Vagina (tissue), 2 donors: Measurements from ENCODE around the gene EHD3. TPM values are rescaled to one million over a fixed set of nuclear protein-coding genes. Genes with fewer than 3 reads are reported as not detected.

ENCODE experiments used
- DNase-seq, 2 donors: peaks; one replicate each; pipeline ENCODE4 v3.0.0-alpha.2; 2017; ENCODE audit errors: extremely low spot score in 2 of 2
- H3K27ac ChIP-seq: fragments of 200-600 bp; sonication (generic); one replicate; pipeline ENCODE4 v1.5.1; 2019
- H3K27me3 ChIP-seq: fragments of 200-600 bp; sonication (generic); one replicate; pipeline ENCODE4 v1.5.1; 2019
- H3K36me3 ChIP-seq, 2 donors: fragments of 200-600 bp; sonication (generic); one replicate each; pipeline ENCODE4 v1.5.1; 2017 to 2019
- H3K4me1 ChIP-seq: fragments of 200-600 bp; sonication (generic); one replicate; pipeline ENCODE4 v1.5.1; 2019
- H3K4me3 ChIP-seq, 2 donors: fragments of 200-600 bp; sonication (generic); 1 replicate in 1 of 2; 2 replicates in 1 of 2; pipeline ENCODE4 v1.5.1; 2016 to 2019
- H3K9me3 ChIP-seq: fragments of 200-600 bp; sonication (generic); one replicate; pipeline ENCODE4 v1.5.1; 2019
- CTCF ChIP-seq, 3 experiments: fragments of 450-650 bp in 2 of 3; fragments of 200-600 bp in 1 of 3; sonication (generic) in 1 of 3; IDR thresholded peaks; one replicate each; pipeline ENCODE4 v1.5.1; 2017 to 2019; ENCODE audit warnings: antibody characterized with exemption in 3 of 3, mild to moderate bottlenecking in 2 of 3, moderate library complexity in 2 of 3
- POLR2A ChIP-seq, 2 donors: fragments of 450-650 bp; IDR thresholded peaks; one replicate each; pipeline ENCODE4 v1.6.1; 2017; ENCODE audit warnings: antibody characterized with exemption in 2 of 2, mild to moderate bottlenecking in 2 of 2, moderate library complexity in 2 of 2
- POLR2AphosphoS5 ChIP-seq, 2 donors: sonication (generic); formaldehyde crosslinking; IDR thresholded peaks; one replicate each; pipeline ENCODE4 v1.9.0; 2017; ENCODE audit warnings: antibody characterized with exemption in 2 of 2, mild to moderate bottlenecking in 2 of 2, low read depth in 1 of 2; ENCODE audit not compliant: insufficient read depth in 1 of 2
- intact Hi-C: fragments of 100-400 bp; cut with DNase I; formaldehyde crosslinking; loops from one replicate; pipeline ENCODE4 v1.15.1; 2023
- total RNA-seq: library from RNA; depleted of rRNA; stranded (reverse); fragments of >200 nt; gene quantifications from one replicate; pipeline ENCODE4 v1.2.3, GENCODE V29; 2016

Gene EHD3
- total RNA-seq, 1 donor from 2014 or later = 10.3 TPM

GRCh38 chr2:31208240-31208639, 25.7 kb upstream of the EHD3 start:
- DNase-seq = peak in 1 of 2 donors; percentile 52
- H3K27ac ChIP-seq = no peak overlapping the region
- H3K4me1 ChIP-seq = no peaks in the 10 kb centered on the region
- intact Hi-C loops = no loop called here
- no peak for TF ChIP-seq POLR2AphosphoS5 (IDR thresholded peaks at IDR 0.05; ENCODE audit: insufficient read depth in 1 of 2, low read depth in 1 of 2)
- TF ChIP-seq CTCF (IDR thresholded peaks at IDR 0.05) = no peak
- TF ChIP-seq POLR2A (IDR thresholded peaks at IDR 0.05) = no peak
- H3K9me3 ChIP-seq = no peaks in the 10 kb centered on the region
- no peaks in the 10 kb centered on the region for H3K27me3 ChIP-seq
- no peak overlapping the region for H3K4me3 ChIP-seq
- no peaks in the 10 kb centered on the region for H3K36me3 ChIP-seq

- DNase-seq = peak in 1 of 2 donors; percentile 47
- H3K4me3 ChIP-seq = no peak overlapping the region
- no peak overlapping the region for H3K27ac ChIP-seq
- no peaks in the 10 kb centered on the region for H3K4me1 ChIP-seq
- no peaks in the 10 kb centered on the region for H3K27me3 ChIP-seq
- no peaks in the 10 kb centered on the region for H3K36me3 ChIP-seq
- intact Hi-C loops = no loop called here
- TF ChIP-seq POLR2A (IDR thresholded peaks at IDR 0.05) (no peak), CTCF (IDR thresholded peaks at IDR 0.05) (no peak), POLR2AphosphoS5 (IDR thresholded peaks at IDR 0.05; ENCODE audit: insufficient read depth in 1 of 2, low read depth in 1 of 2) (no peak)
- no peaks in the 10 kb centered on the region for H3K9me3 ChIP-seq
Observed at GRCh38 chr2:31212659-31213600, 21.0 kb upstream of the EHD3 start.

GRCh38 chr2:31213601-31214443, 20.1 kb upstream of the EHD3 start:
- TF ChIP-seq POLR2AphosphoS5 (IDR thresholded peaks at IDR 0.05; ENCODE audit: insufficient read depth in 1 of 2, low read depth in 1 of 2) (no peak), CTCF (IDR thresholded peaks at IDR 0.05) (no peak), POLR2A (IDR thresholded peaks at IDR 0.05) (no peak)
- Histone ChIP-seq H3K27me3 (no peaks in the 10 kb centered on the region), H3K4me3 (no peak overlapping the region), H3K36me3 (no peaks in the 10 kb centered on the region), H3K4me1 (no peaks in the 10 kb centered on the region), H3K27ac (no peak overlapping the region), H3K9me3 (no peaks in the 10 kb centered on the region)
- DNase-seq = no peak
- intact Hi-C loops = no loop called here

GRCh38 chr2:31214444-31214915, 19.5 kb upstream of the EHD3 start:
- Histone ChIP-seq H3K9me3 (no peaks in the 10 kb centered on the region), H3K27ac (no peak overlapping the region), H3K36me3 (no peaks in the 10 kb centered on the region), H3K4me1 (no peaks in the 10 kb centered on the region), H3K27me3 (no peaks in the 10 kb centered on the region), H3K4me3 (no peak overlapping the region)
- DNase-seq = peak; percentile 64 to 71
- no peak for TF ChIP-seq POLR2AphosphoS5 (IDR thresholded peaks at IDR 0.05; ENCODE audit: insufficient read depth in 1 of 2, low read depth in 1 of 2)
- no peak for TF ChIP-seq CTCF (IDR thresholded peaks at IDR 0.05)
- no peak for TF ChIP-seq POLR2A (IDR thresholded peaks at IDR 0.05)
- intact Hi-C loops = no loop called here
